GM18858 (cell line): ENCODE results near the gene STX2.
A peak's percentile ranks its signal among the peaks of the same experiment; 100 is the strongest.

ENCODE experiments used
- ATAC-seq: cut with Tn5 transposase; IDR thresholded peaks from one replicate; pipeline ENCODE4 v1.9.1; 2021; ENCODE audit not compliant: unreplicated experiment

The STX2 gene

GRCh38 chr12:130831876-130832405 is 7.1 kb downstream of the STX2 start:
- ATAC-seq, result no peak

- no peak for ATAC-seq
These were observed 7.8 kb downstream of the STX2 start for GRCh38 chr12:130831246-130831645.

GRCh38 chr12:130830246-130830551 is 8.9 kb downstream of the STX2 start:
- no peak for ATAC-seq

- ATAC-seq, result no peak
These were observed 9.4 kb downstream of the STX2 start for GRCh38 chr12:130829391-130830245.

GRCh38 chr12:130828895-130829294 is 10.2 kb downstream of the STX2 start:
- no peak for ATAC-seq

- ATAC-seq, result no peak
These were observed 11.6 kb downstream of the STX2 start for GRCh38 chr12:130827432-130827831.

GRCh38 chr12:130826151-130826801 is 12.8 kb downstream of the STX2 start:
- no peak for ATAC-seq

GRCh38 chr12:130825771-130826150 is 13.3 kb downstream of the STX2 start:
- no peak for ATAC-seq

- ATAC-seq, result no peak
These were observed 19.4 kb downstream of the STX2 start for GRCh38 chr12:130819681-130820080.

GRCh38 chr12:130818635-130819576 is 20.1 kb downstream of the STX2 start:
- peak; percentile 73 for ATAC-seq

- ATAC-seq, result no peak
These were observed 20.8 kb downstream of the STX2 start for GRCh38 chr12:130818272-130818634.

GRCh38 chr12:130817804-130818203 is 21.2 kb downstream of the STX2 start:
- ATAC-seq, result no peak

GRCh38 chr12:130816097-130816496 is 23.0 kb downstream of the STX2 start:
- ATAC-seq, result no peak

- no peak for ATAC-seq
These were observed 23.9 kb downstream of the STX2 start for GRCh38 chr12:130815028-130815741.

GRCh38 chr12:130813949-130814348 is 25.1 kb downstream of the STX2 start:
- no peak for ATAC-seq

- ATAC-seq, result no peak
These were observed 25.6 kb downstream of the STX2 start for GRCh38 chr12:130813436-130813835.

GRCh38 chr12:130809791-130810190 is 29.3 kb downstream of the STX2 start:
- no peak for ATAC-seq

- no peak for ATAC-seq
These were observed 31.7 kb downstream of the STX2 start for GRCh38 chr12:130807309-130807708.

- no peak for ATAC-seq
These were observed 32.5 kb downstream of the STX2 start for GRCh38 chr12:130806574-130806973.

GRCh38 chr12:130805635-130806034 is 33.4 kb downstream of the STX2 start:
- no peak for ATAC-seq

- no peak for ATAC-seq
These were observed 34.8 kb downstream of the STX2 start for GRCh38 chr12:130804216-130804615.
